DOHH2 (cell line): Measurements from ENCODE around the gene MPRIP.

Source experiments
- H3F3A ChIP-seq: fragments of 200-600 bp; sonication (generic), shearing (Covaris generic); 2 replicates; pipeline ENCODE4 v1.6.0; 2016; ENCODE audit warnings: antibody characterized with exemption, mild to moderate bottlenecking; ENCODE audit not compliant: control insufficient read depth, insufficient read depth
- H3K27ac ChIP-seq: fragments of 200-600 bp; sonication (generic); 2 replicates; pipeline ENCODE4 v1.5.1; 2014; ENCODE audit warnings: low read depth, mild to moderate bottlenecking, low read length, moderate library complexity
- H3K27me3 ChIP-seq: fragments of 200-600 bp; sonication (generic); 2 replicates; pipeline ENCODE4 v1.6.1; 2014; ENCODE audit warnings: mild to moderate bottlenecking, low read length, mixed read lengths; ENCODE audit not compliant: control insufficient read depth
- H3K36me3 ChIP-seq: fragments of 200-600 bp; sonication (generic); 2 replicates; pipeline ENCODE4 v1.6.1; 2014; ENCODE audit warnings: mild to moderate bottlenecking, low read length, moderate library complexity, mixed read lengths; ENCODE audit not compliant: control insufficient read depth
- H3K4me1 ChIP-seq: fragments of 200-600 bp; sonication (generic); 2 replicates; pipeline ENCODE4 v1.6.1; 2014; ENCODE audit warnings: mild to moderate bottlenecking, low read length, mixed read lengths; ENCODE audit not compliant: control insufficient read depth
- H3K4me2 ChIP-seq: fragments of 200-600 bp; sonication (generic); 2 replicates; pipeline ENCODE4 v1.6.0; 2014; ENCODE audit warnings: mild to moderate bottlenecking, low read length, moderate library complexity
- H3K4me3 ChIP-seq: fragments of 200-600 bp; sonication (generic); 2 replicates; pipeline ENCODE4 v1.5.1; 2014; ENCODE audit warnings: mild to moderate bottlenecking, low read length, mixed read lengths
- H3K79me2 ChIP-seq: fragments of 200-600 bp; sonication (generic); 2 replicates; pipeline ENCODE4 v1.6.1; 2014; ENCODE audit warnings: mild to moderate bottlenecking, low read length, mixed read lengths; ENCODE audit not compliant: control insufficient read depth
- H3K9me2 ChIP-seq: fragments of 200-600 bp; sonication (generic); replicated peaks from 2 replicates; pipeline ENCODE4 v1.6.1; 2014; ENCODE audit warnings: mild to moderate bottlenecking, low read length, mixed read lengths; ENCODE audit not compliant: control insufficient read depth
- H3K9me3 ChIP-seq: fragments of 200-600 bp; sonication (generic); 2 replicates; pipeline ENCODE4 v1.6.1; 2014; ENCODE audit warnings: antibody characterized with exemption, low read length, mixed read lengths; ENCODE audit not compliant: control insufficient read depth, insufficient read depth
- H4K20me1 ChIP-seq: fragments of 200-600 bp; sonication (generic); 2 replicates; pipeline ENCODE4 v1.6.0; 2014; ENCODE audit warnings: low read depth, mild to moderate bottlenecking, antibody characterized with exemption, low read length, moderate library complexity; ENCODE audit not compliant: control insufficient read depth, insufficient read depth
- CTCF ChIP-seq: fragments of 200-600 bp; sonication (generic); IDR thresholded peaks from one replicate; pipeline ENCODE4 v1.5.1; 2014; ENCODE audit warnings: antibody characterized with exemption, mild to moderate bottlenecking, low read depth, low read length; ENCODE audit not compliant: poor library complexity, severe bottlenecking
- EZH2phosphoT487 ChIP-seq: fragments of 200-600 bp; sonication (generic); IDR thresholded peaks from 2 replicates; pipeline ENCODE4 v1.6.1; 2017; ENCODE audit warnings: borderline replicate concordance, mild to moderate bottlenecking, antibody characterized with exemption, low read length, moderate library complexity, mixed read lengths

The MPRIP gene

GRCh38 chr17:17072546-17072945 is 30.3 kb downstream of the MPRIP start:
- no peak overlapping the region for H3K4me2 ChIP-seq
- peaks cover 13% of the 10 kb centered on the region for H3K36me3 ChIP-seq
- no peaks in the 10 kb centered on the region for H3K9me3 ChIP-seq
- no peak for TF ChIP-seq EZH2phosphoT487
- no peak for TF ChIP-seq CTCF
- H3K4me3 ChIP-seq: no peak overlapping the region
- H3K4me1 ChIP-seq: peaks cover 8% of the 10 kb centered on the region; the same call in 1 of the 2 replicates
- H3K79me2 ChIP-seq: peaks cover 88% of the 10 kb centered on the region
- no peaks in the 10 kb centered on the region for H3K9me2 ChIP-seq
- 0 out of 2 replicates have a peak, but pooled peaks cover 3% of the 10 kb centered on the region for H3F3A ChIP-seq
- peaks cover 11% of the 10 kb centered on the region; the same call in 1 of the 2 replicates for H4K20me1 ChIP-seq
- H3K27me3 ChIP-seq: no peaks in the 10 kb centered on the region
- no peak overlapping the region for H3K27ac ChIP-seq

- peaks cover 18% of the 10 kb centered on the region for H3K36me3 ChIP-seq
- H3K4me3 ChIP-seq: no peak overlapping the region
- no peak overlapping the region for H3K4me2 ChIP-seq
- no peak overlapping the region for H3K27ac ChIP-seq
- H3K9me2 ChIP-seq: no peaks in the 10 kb centered on the region
- H3K4me1 ChIP-seq: peaks cover 8% of the 10 kb centered on the region; the same call in 1 of the 2 replicates
- peaks cover 11% of the 10 kb centered on the region; the same call in 1 of the 2 replicates for H4K20me1 ChIP-seq
- TF ChIP-seq EZH2phosphoT487: no peak
- TF ChIP-seq CTCF: no peak
- no peaks in the 10 kb centered on the region for H3K9me3 ChIP-seq
- peaks cover 84% of the 10 kb centered on the region for H3K79me2 ChIP-seq
- 0 out of 2 replicates have a peak, but pooled peaks cover 3% of the 10 kb centered on the region for H3F3A ChIP-seq
- H3K27me3 ChIP-seq: no peaks in the 10 kb centered on the region
Measured at GRCh38 chr17:17073030-17073564, 30.8 kb downstream of the MPRIP start.

GRCh38 chr17:17073581-17074403 is 31.5 kb downstream of the MPRIP start:
- Histone ChIP-seq H3K36me3 (peaks cover 19% of the 10 kb centered on the region), H3K27ac (no peak overlapping the region), H3K4me2 (no peak overlapping the region), H3K9me3 (no peaks in the 10 kb centered on the region), H3K9me2 (no peaks in the 10 kb centered on the region), H3K27me3 (no peaks in the 10 kb centered on the region), H4K20me1 (peaks cover 11% of the 10 kb centered on the region; the same call in 1 of the 2 replicates), H3K4me3 (no peak overlapping the region), H3K79me2 (peaks cover 77% of the 10 kb centered on the region), H3K4me1 (peaks cover 8% of the 10 kb centered on the region; the same call in 1 of the 2 replicates), H3F3A (0 out of 2 replicates have a peak, but pooled peaks cover 3% of the 10 kb centered on the region)
- no peak for TF ChIP-seq EZH2phosphoT487
- no peak for TF ChIP-seq CTCF
